ENCODE results near the gene RPL4.
"Not testable (repeated sequence)": the region's sequence is repeated elsewhere in the genome, so short reads cannot be mapped to it uniquely, and the experiment has no call there.

Gene RPL4

GRCh38 chr15:66504563-66505429 lies at the start of gene RPL4, which contains the start of gene ZWILCH:
Gene RPL4 (minus strand): TSS chr15:66504855. CDS start chr15:66504790, 65 bp downstream.
Gene ZWILCH (plus strand): TSS chr15:66505326. CDS start chr15:66505339, 13 bp downstream.
- FAIRE-seq, result peak; percentile 97
- DNase-seq (ENCODE audit: insufficient read length, low spot score), result peak; percentile 54

GRCh38 chr15:66545255-66545654 lies 40.6 kb upstream of the RPL4 start:
- FAIRE-seq (no peak), DNase-seq (ENCODE audit: insufficient read length, low spot score) (no peak)

GRCh38 chr15:66542896-66543295 lies 38.2 kb upstream of the RPL4 start:
- FAIRE-seq, result no peak

GRCh38 chr15:66535056-66535455 lies 30.4 kb upstream of the RPL4 start:
- no peak for FAIRE-seq
- DNase-seq (ENCODE audit: insufficient read length, low spot score), result no peak

More at GRCh38 chr15:66542896-66543295, 38.2 kb upstream of the RPL4 start:
- no peak for DNase-seq (ENCODE audit: insufficient read length, low spot score)

GRCh38 chr15:66524838-66525237 lies 20.2 kb upstream of the RPL4 start:
- no peak for DNase-seq (ENCODE audit: insufficient read length, low spot score)
- no peak for FAIRE-seq

GRCh38 chr15:66523926-66524325 lies 19.3 kb upstream of the RPL4 start:
- DNase-seq (ENCODE audit: insufficient read length, low spot score) (no peak), FAIRE-seq (no peak)

GRCh38 chr15:66515901-66516322 lies 11.3 kb upstream of the RPL4 start:
- DNase-seq (ENCODE audit: insufficient read length, low spot score), result no peak
- no peak for FAIRE-seq

- DNase-seq (ENCODE audit: insufficient read length, low spot score) (no peak), FAIRE-seq (no peak)
Observed at GRCh38 chr15:66514586-66514985, 9.9 kb upstream of the RPL4 start.

- FAIRE-seq, result peak; percentile 78
- DNase-seq (ENCODE audit: insufficient read length, low spot score), result no peak
Observed at GRCh38 chr15:66508293-66508883, 3.7 kb upstream of the RPL4 start.

- DNase-seq (ENCODE audit: insufficient read length, low spot score) (no peak), FAIRE-seq (no peak)
Observed at GRCh38 chr15:66505818-66506217, 1.2 kb upstream of the RPL4 start.

GRCh38 chr15:66505430-66505811 lies 766 bp upstream of the RPL4 start:
- DNase-seq (ENCODE audit: insufficient read length, low spot score) (no peak), FAIRE-seq (peak; percentile 8)

- no peak for FAIRE-seq
- DNase-seq (ENCODE audit: insufficient read length, low spot score), result no peak
Observed at GRCh38 chr15:66503780-66504562, 684 bp downstream of the RPL4 start.

- DNase-seq (ENCODE audit: insufficient read length, low spot score); FAIRE-seq: not testable (repeated sequence)
Observed at GRCh38 chr15:66503041-66503648, 1.5 kb downstream of the RPL4 start.

GRCh38 chr15:66502491-66502890 lies 2.2 kb downstream of the RPL4 start:
- no peak for FAIRE-seq
- DNase-seq (ENCODE audit: insufficient read length, low spot score), result no peak

GRCh38 chr15:66500346-66500745 lies 4.3 kb downstream of the RPL4 start:
- DNase-seq (ENCODE audit: insufficient read length, low spot score); FAIRE-seq: not testable (repeated sequence)

- DNase-seq (ENCODE audit: insufficient read length, low spot score) (no peak), FAIRE-seq (no peak)
Observed at GRCh38 chr15:66498501-66499386, 5.9 kb downstream of the RPL4 start.

GRCh38 chr15:66497502-66498455 lies 6.9 kb downstream of the RPL4 start, which contains the start of gene SNAPC5:
Gene SNAPC5 (minus strand): TSS chr15:66497762. CDS start chr15:66497731, 31 bp downstream.
- DNase-seq (ENCODE audit: insufficient read length, low spot score) (peak; percentile 72), FAIRE-seq (peak; percentile 83)

- DNase-seq (ENCODE audit: insufficient read length, low spot score), result no peak
Observed at GRCh38 chr15:66496951-66497501, 7.6 kb downstream of the RPL4 start.

More at GRCh38 chr15:66496951-66497501, 7.6 kb downstream of the RPL4 start:
- no peak for FAIRE-seq

Measured in GM19239 (cell line).